GM19025 (cell line): ENCODE results near the gene PTPRN2.
A peak's percentile ranks its signal among the peaks of the same experiment; 100 is the strongest.
"Not testable (repeated sequence)": the region's sequence is repeated elsewhere in the genome, so short reads cannot be mapped to it uniquely, and the experiment has no call there.

Experiments used
- ATAC-seq: cut with Tn5 transposase; IDR thresholded peaks from one replicate; pipeline ENCODE4 v1.9.1; 2021; ENCODE audit warnings: mild to moderate bottlenecking, low read depth, moderate library complexity; ENCODE audit not compliant: unreplicated experiment

Gene PTPRN2

GRCh38 chr7:158587162-158588084 lies at the start of gene PTPRN2:
Gene PTPRN2 (minus strand): TSS chr7:158587823.
- ATAC-seq: no peak

DNA sequence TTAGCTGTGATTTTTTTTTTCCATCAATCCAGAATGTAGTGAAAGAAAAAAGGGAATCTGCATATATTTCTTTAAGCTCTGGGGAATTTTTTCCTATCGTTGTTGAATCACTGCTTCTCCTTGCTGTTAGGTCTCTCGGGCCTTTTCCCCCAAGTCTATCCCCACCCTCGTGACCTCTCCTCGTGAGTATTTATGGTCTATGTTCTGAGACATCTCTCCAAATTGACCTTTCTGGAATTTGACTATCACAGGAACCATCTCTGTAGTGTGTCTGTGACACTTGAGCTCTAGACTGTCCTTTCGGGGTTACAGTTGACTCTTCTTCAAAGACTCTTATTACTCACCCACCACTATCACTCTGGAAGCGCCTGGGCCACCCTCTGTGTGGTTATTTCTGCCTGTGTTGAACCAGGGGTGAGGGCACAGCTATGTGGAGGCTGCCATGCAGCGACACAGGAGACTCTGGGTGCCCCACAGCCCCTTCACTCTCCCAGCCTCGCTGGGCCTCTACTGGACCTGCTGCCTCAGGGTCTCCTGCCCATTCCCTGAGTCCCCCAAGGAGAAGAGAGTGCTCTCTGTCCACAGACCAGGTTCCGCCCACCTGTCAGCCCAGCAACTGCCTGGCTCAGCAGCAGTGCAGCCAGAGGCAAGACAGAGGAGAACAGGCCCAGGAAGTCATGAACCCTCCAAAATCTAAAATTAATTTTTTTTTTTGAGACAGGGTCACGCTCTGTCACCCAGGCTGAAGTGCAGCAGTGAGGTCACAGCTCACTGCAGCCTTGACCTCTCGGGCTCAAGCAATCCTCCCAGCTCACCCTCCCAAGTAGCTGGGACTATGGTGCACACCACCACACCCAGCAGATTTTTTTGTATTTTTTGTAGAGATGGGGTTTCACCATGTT lies 45.7 kb upstream of the PTPRN2 start:
- peak; percentile 52 for ATAC-seq

DNA sequence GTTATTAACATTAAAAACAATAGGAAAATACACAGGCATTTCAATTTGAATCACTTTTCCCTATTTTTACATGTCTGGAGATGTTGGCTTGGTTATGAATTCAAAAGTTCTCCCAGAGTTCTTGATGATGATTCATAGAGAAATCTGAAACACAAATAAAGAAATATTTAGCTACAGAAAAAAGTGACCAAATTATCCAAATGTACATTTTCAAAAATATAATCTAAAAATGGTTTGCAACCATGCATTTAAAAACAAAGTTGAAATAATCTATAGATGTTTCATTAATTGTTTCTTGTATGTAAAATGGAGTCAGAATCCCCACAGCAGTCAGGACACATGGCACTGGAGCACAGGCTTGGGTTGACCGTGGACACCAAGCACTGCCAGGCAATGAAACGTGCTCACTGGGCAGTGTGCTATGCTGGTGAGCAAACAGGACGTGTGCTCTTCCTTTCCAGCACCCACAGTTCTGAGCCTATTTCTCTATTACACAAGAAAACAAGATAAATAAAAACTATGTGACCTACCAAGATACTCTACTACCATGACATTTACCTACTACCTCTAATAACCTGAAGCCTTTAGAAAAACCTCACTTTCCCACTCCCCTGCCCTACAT lies 44.1 kb upstream of the PTPRN2 start:
- ATAC-seq: no peak

GRCh38 chr7:158626289-158626688 lies 38.7 kb upstream of the PTPRN2 start:
- not testable (repeated sequence) for ATAC-seq

GRCh38 chr7:158623241-158623640 lies 35.6 kb upstream of the PTPRN2 start:
- no peak for ATAC-seq

- ATAC-seq: no peak
Observed at GRCh38 chr7:158620839-158621441, 33.3 kb upstream of the PTPRN2 start.

DNA sequence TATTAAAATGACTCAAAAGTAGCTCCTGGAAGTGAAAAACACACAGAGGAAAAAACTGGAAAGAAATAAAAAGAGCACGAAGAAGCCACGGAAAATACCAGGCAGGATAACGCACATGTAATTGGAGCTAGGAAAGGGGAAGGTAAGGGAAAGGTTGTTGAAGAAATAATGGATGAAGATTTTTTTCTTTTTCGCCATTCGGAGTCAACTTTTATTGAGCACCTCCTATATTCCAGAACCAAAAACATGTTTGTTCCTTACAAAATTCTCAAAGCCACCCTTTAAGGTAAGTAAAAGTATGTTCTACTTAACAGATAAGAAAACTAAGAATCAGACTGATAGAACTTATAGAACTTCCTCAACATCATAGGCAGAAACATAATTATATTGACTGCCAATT lies 32.8 kb upstream of the PTPRN2 start:
- no peak for ATAC-seq

DNA sequence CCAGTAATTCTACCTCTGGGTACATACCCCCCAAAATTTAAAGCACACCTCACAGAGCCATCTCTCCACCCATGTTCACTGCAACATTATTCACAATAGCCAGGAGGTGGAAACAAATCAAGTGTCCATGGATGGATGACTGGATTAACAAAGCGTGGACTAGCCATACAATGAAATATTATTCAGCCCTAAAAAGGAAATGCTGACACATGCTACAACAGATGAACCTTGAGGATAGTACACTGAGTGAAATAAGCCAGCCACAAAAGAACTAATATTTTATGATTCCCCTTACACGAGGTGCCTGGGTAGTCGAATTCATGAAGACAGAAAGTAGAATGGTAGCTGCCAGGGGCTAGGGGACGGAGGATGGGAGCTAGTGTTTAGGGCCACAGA lies 31.1 kb upstream of the PTPRN2 start:
- no peak for ATAC-seq

- no peak for ATAC-seq
Observed at GRCh38 chr7:158617737-158618128, 30.1 kb upstream of the PTPRN2 start.

GRCh38 chr7:158616050-158616449 lies 28.4 kb upstream of the PTPRN2 start:
- no peak for ATAC-seq

DNA sequence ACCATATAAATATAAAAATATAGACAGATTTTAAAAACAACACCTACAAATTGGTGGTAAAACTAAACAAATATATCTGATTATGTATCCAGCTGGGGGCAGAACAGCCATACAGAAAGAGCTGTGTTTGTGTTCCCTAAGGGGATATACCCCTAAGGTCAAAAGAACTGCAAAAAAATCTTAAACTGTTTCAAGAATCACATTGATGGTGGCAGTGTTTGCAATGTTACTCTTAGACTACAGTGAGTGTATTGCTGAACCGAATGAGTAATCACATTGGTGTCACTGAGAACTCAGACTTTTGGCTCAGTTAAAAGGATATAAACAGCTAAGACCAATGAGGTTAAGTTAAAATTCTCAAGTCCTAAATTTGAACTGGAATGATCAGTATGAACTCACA lies 27.1 kb upstream of the PTPRN2 start:
- ATAC-seq: no peak

- peak; percentile 91 for ATAC-seq
Observed at GRCh38 chr7:158613481-158613880, 25.9 kb upstream of the PTPRN2 start.

DNA sequence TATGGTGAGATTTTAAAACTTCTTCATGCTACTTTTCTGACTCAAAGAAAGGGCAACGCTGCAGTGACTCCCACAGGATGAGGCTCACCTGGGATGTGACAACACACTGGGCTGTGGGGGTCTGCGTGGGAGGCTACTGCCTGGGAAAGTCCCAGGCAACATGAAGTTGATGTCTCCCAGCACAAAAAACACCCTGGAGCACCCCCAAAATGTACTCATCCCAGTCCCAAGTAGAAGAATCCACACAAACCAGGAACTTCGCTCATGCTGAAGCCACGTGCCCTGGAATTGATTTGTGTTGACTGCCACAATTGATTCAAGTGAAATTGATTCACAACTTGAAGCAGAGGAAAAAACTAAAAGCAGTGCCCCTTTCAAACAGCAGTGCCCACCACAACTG lies 24.9 kb upstream of the PTPRN2 start:
- ATAC-seq: no peak

- no peak for ATAC-seq
Observed at GRCh38 chr7:158611541-158611940, 23.9 kb upstream of the PTPRN2 start.

DNA sequence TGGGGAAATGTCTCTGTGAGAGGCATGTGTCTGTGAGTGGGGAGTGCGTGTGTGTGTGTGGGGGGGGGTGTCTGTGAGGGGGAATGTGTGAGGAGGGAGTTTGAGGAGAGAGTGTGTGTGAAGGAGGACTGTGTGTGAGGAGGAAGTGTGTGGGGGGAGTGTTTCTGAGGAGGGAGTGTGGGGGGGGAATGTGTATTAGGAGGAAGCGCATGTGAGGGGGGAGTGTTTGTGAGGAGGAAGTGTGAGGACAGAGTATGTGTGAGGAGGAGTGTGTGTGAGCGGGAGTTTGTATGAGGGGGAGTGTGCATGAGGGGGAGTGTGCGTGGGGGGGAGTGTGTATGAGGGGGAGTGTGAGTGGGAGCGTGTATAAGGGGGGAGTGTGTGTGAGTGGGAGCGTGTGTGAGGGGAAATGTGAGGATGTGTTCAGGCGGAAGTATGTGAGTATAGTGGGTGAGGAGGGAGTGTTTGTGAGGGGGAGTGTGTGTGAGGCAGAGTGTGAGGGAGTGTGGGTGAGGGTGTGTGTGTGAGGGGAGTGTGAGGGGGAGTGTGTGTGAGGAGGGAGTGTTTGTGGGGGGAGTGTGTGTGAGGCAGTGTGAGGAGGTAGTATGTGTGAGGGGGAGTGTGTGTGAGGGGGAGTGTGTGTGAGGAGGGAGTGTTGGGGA lies 21.8 kb upstream of the PTPRN2 start:
- no peak for ATAC-seq

- ATAC-seq: no peak
Observed at GRCh38 chr7:158607563-158607962, 19.9 kb upstream of the PTPRN2 start.

DNA sequence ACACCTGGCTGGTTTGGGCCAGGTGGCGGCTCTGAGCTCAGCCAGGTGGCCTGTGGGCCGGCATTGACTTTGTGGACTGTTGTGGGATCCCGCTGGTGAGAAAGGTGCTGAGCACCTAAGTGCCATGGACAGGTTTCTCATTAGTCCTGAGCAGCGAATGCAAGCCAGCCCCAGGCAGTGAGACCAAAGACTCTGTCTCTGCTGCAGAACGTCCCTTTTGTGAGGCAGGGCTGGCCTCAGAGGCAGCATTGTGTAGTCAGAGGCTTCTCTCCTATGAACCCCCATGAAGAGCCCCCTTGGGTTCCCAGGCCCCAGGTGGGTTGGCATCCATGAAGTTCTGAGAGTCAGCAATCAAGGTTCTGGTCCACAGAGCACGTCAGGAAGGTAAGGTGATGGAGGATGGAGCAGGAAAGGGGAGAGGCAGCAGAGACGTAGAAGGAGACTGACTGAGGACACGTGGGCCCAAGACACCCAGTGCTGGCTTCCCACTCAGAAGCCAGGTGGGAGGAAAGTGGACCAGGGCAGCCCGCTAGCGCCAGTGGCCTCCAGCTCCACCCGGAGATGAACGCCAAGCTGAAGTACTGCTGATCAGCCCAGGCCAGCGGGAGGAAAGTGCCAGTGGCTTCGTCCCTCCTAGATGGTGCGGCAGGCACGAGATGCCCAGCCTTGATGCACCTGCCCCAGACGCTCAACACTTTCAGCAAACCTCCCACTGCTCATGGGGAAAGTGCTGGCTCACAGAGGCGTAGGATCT lies 19.2 kb upstream of the PTPRN2 start:
- no peak for ATAC-seq

GRCh38 chr7:158606129-158606528 lies 18.5 kb upstream of the PTPRN2 start:
- ATAC-seq: no peak
